HK-2 (cell line): ENCODE data around the gene INO80D.
A peak's percentile ranks its signal among the peaks of the same experiment; 100 is the strongest.
"Not testable (repeated sequence)": the region's sequence is repeated elsewhere in the genome, so short reads cannot be mapped to it uniquely, and the experiment has no call there.

Experiments
- DNase-seq: peaks from one replicate; pipeline ENCODE4 v3.0.0-alpha.2; 2018; ENCODE audit not compliant: unreplicated experiment

INO80D gene, protein sequence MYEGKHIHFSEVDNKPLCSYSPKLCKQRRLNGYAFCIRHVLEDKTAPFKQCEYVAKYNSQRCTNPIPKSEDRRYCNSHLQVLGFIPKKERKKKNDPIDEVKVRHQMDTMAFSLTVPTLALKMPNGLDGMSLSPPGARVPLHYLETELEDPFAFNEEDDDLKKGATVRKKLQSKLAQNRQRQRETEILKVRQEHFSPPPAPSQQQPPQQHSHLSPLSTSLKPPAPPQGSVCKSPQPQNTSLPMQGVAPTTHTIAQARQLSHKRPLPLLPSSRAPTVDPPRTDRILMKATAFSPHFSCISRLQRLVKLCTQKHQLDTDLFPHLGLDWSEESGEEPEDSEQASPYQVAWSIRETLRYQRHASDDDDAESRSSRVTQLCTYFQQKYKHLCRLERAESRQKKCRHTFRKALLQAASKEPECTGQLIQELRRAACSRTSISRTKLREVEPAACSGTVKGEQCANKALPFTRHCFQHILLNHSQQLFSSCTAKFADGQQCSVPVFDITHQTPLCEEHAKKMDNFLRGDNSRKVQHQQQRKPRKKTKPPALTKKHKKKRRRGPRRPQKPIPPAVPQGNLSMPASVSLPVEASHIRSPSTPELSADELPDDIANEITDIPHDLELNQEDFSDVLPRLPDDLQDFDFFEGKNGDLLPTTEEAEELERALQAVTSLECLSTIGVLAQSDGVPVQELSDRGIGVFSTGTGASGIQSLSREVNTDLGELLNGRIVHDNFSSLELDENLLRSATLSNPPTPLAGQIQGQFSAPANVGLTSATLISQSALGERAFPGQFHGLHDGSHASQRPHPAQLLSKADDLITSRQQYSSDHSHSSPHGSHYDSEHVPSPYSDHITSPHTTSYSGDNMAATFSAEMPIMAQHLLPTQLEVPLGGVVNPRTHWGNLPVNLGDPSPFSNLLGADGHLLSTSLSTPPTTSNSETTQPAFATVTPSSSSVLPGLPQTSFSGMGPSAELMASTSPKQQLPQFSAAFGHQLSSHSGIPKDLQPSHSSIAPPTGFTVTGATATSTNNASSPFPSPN

DNA sequence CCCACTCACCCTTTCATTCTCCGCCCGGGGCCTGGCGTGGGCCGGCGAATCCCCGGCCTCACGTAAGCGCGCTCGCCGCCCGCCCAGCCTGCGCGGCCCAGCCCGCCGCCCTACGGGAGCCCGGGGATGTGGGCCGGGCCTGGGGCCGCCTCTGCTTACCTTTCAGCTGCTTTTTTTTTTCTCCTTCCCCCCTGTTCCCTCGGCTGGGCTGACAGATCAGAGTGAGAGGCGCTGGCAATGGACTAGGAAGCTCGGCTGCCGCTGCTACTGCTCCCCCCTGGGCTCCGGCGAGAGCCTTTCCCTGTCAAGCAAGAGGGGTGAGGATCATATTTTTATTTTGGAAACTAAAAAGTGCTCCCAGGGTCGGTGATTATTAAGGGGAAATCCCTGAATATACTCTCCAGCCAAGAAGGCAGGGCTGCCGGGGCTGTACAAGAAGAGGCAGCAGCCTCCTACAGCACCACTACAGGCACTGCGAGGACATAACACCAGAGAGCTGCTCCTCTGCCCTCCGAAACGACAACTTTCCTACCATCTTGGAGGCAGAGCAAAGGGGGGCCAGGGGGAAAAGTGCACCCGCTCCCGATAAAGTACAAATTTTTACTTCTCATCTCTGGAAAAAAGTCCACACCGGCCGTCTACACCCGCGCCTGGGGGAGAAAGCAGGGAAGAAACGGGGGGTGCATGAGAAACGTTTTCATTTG, at the start of gene INO80D:
INO80D (minus strand) TSS at position 433 of the 704 bp plus-strand sequence. CDS start 23,158 bp downstream, outside the sequence.
- DNase-seq: peak; percentile 73

DNA sequence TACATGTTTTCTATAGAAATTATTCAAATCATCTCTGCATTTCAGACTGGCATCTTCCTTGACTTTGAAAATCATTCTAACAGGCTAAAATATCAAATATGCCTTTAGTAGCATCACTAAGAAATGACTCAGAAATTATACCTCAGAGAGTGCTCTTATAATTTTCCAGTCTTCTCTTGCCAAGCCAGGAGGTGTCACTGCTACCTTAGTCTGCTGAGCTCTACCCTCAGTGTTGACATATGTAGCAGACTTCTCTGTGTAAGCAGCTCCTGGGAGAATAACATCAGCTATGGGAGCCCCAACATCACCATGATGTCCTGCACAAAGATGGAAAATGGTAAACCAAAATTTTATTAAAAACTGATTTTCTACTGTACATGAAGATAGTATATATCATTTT, 41.7 kb upstream of the INO80D start:
- DNase-seq: no peak

DNA sequence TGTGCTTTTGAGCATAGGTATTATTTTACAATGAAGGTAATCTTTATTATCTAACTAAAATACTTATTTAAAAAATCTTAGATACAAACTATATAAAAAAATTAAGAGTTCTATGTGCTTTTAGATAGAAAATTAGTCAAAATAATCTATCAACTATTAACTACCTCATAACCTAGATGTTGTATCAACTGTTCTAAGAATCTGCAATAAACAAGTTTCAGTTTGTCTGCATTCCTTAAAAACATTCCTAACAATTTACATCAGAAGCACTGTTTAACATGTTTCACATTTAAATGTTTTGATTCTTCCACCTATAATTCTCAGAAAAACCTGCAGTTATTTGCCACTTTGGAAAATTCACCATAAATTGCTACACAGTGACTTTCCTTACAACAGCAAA, 39.9 kb upstream of the INO80D start:
- DNase-seq: no peak

DNA sequence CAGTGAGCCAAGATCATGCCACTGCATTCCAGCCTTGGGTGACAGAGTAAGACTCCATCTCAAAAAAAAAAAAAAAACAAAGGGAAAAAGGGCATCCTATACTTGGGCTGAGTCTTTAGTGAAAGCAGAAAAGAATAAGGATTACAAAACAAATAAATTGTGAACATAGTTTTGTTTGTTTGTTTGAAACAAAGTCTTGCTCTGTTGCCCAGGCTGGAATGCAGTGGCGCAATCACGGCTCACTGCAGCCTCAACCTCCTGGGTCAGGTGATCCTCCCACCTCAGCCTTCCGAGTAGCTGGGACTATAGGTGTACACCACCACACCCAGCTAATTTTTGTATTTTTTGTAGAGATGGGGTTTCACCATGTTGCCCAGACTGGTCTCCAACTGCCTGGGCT, 36.6 kb upstream of the INO80D start:
- not testable (repeated sequence) for DNase-seq

DNA sequence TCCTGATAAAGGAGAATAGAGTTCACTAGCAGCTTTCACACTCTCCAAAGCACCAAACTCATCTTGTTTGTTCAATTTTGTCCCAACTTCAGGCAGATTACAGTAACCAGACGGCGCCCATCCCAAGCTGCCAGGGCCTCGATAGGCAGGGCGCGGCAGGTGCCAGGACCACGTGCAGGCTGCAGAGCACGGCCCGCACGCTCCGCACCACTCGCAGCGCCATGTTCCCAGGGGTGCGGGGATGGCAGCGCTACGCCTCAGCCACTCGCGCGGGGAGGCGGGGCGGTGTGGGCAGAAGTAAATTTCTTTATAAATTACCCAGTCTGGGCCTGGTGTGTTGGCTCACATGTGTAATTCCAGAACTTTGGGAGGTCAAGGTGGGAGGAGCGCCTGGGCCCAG, 30.3 kb upstream of the INO80D start:
- no peak for DNase-seq

DNA sequence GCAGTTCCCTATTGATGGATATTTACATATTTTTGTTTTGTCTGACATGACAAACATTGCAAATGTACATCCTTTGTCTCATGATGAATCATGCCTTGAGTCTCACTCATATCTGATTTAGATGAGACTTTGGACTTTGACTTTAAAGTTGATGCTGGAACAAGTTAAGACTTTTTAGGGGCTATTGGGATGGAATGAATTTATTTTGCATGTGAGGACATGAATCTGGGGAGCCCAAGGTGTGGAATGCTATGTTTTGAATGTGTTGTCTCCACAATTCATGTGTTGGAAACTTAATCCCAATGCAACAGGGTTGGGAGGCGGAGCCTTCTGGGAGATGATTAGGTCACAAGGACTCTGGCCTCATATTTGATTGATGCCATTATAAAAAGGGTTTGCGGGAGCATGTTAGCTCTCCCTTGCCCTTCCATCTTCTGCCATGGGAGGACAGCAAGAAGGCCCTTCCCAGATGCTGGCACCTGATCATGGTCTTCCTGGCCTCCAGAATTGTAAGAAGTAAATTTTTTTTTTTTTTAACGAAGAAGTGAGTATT, 29.1 kb upstream of the INO80D start:
- DNase-seq: no peak

DNA sequence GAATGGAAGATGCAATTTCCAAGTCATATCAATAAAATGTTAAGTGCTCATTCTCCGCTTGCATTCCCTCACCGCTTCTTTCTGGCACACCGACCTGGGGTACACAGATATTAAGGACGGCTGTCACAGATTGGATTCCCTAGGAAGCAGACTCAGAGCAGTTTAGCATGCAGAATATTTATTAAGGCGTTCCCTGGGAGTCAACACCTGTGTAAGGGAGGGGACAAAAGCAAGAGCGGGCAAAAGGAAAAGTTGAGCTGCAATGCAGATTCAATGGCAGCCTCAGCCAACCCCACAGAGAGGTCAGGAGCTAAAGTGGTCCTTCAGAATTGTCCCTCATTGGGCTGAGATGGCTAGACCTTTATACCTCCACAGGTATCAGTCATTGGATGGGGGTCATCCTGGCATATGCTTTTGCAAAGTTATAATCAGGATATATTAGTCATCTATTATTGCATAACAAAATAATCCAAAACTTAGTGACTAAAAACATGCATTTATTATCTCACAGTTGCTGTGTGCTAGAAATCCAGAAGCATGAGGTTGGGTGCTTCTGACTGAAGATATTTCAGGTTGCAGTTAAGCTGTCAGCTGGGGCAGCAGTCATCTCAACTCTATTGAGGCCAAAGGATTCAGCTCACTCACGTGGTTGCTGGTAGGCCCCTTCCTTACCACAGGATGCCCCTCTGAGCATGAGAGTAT, 27.0 kb upstream of the INO80D start:
- DNase-seq: no peak

DNA sequence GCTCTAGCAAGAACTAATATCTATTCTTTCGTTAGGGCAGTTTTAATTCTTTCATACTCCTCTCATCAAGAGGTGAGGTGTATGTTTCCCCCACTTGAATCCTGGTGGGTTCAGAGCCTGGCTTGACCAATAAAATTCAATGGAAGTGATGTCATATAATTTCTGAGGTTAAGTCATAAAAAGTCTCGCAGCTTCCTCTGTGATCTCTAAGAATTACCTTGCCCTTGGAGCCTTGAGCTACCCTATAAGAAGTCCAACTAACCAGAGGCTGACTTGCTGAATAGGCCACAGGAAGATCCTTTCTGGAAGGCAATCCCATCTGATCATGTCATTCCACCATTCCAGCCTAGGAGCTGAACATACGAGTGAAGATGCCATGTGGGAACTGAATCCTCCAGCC, 26.1 kb upstream of the INO80D start:
- no peak for DNase-seq

DNA sequence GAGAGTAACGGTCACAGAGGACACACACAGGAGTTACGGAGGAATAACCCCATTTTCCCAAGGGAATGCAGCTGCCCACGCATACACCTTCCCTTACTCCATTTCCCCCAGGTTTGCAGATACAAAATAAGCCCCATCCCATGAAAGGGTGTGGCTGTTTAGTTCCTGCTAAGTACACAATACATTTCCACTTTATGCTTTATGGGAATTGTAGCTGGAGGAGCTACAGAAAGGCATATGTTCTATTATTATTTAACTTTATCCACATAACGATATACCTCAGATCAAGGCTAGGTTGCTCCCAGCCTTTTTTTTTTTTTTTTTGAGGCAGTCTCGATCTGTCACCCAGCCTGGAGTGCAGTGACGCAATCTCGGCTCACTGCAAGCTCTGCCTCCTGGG, 22.7 kb upstream of the INO80D start:
- no peak for DNase-seq

DNA sequence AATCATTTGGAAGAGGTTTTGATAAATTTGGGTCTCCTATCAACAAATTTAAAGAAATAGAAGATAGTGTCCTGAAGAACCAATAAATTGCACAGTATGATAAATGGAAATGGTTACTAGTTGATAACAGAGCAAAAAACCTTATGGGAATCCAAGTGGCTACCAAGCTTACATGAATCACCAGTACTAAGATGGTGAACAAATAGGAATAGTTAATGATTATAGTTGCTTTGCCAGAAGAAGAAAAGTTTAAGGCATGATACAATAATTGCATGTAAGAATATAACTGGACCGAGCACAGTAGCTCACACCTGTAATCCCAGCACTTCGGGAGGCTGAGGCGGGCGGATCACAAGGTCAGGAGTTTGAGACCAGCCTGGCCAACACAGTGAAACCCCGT, 19.6 kb upstream of the INO80D start:
- no peak for DNase-seq

DNA sequence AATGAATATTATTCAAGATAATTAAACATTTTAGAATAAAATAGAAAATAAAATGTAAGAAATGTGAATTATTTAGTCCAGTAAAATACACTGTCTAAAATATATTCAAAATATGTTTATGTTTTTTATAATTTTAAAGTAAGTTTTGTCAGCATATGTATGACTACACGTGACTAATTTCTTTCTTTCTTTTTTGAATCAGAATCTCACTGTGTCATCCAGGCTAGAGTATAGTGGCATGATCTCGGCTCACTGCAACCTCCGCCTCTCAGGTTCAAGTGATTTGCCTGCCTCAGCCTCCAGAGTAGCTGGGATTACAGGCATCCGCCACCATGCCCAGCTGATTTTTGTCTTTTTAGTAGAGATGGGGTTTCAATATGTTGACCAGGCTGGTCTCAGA, 19.1 kb upstream of the INO80D start:
- DNase-seq: no peak

DNA sequence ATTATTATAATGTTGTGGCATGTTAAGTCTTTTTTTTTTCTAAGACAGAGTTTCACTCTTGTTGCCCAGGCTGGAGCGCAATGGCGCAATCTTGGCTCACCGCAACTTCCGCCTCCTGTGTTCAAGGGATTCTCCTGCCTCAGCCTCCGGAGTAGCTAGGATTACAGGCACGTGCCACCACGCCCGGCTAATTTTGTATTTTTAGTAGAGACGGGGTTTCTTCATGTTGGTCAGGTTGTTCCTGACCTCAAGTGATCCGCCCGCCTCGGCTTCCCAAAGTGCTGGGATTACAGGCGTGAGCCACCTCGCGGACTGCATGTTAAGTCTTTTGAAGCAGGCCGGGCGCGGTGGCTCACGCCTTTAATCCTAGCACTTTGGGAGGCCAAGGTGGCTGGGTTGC, 12.9 kb upstream of the INO80D start:
- DNase-seq: not testable (repeated sequence)

DNA sequence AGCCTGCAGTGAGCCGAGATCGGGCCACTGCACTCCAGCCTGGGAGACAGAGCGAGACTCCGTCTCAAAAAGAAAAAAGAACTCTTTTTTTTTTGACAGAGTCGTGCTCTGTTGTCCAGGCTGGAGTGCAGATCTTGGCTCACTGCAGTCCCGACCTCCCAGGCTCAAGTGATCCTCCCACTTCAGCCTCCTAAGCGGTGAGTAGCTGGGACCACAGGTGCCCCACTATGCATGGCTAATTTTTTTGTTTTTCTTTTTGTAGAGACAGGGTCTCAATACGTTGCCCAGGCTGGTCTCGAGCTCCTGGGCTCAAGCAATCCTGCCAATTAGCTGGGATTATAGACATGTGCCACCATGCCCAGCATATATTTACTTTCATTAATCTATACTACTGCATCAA, 12.5 kb upstream of the INO80D start:
- no peak for DNase-seq

DNA sequence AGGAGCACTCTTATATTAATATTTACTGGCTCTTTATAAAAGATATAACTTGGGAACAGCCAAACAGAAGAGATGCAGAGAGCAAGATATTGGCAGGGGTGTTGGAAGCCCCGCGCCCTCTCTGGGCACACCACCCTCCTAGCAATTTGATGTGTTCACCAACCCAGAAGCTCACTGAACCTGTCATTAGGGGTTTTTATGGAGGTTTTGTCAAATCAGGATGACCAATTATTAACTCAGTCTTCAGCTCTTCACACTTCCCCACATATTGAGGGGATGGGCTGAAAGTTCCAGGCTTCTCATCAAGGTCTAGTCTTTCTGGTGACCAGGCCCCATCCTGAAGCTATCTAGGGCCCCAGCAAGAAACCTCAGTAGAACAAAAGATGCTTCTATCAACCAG, 10.9 kb upstream of the INO80D start:
- DNase-seq: no peak

DNA sequence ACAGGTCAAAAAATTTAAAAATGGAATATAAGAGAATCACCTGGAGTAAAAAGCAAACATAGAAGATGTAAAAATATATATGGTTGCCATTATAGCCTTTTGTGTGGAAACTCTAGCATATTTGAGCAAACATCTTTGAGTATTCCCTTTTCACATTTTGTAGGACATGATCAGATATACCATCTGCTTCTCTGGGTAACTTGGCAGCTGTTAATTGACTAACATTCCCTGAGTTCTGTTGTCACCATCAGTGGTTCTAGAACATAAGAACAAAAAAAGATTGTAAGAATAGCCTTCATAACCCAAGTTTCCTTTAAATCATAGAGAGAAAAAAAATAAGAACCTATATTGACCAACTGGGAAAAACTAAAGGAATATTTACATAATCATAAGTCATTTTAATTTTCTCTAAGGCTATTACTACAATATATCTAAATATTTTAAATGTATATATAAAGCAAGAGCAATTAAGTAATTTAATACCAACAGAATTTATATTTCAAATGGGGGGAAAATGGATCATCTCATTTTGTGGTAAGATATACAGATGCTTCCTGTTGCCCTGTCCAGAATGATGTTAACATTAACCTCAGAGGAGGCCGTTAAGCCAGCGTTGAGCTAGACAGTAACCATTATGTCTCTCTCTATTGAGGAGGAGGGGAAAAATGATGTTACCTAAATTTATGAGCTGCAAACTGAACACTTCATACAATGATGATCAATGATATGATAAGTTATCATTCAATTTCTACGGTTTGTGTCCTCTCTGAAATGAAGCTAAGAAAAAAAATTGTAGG, 9.8 kb upstream of the INO80D start:
- DNase-seq: no peak

DNA sequence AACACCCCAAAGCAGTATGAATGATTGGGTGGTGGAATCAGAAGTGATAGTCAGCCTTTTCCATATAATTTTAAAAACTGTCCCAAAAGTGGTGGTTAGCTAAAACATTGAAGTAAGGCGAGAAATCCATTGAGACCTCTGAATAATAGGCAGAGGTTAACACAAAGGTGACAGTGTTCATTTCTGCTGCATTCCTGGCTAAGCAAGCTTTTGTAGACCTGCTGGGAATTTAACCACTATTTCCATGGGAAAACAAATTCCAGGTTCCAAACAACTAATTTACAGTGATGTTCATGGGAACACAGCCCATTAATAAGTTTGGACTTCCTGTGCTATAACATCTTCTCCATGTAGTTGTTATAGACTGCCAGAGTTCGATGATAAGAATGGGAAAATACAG, 6.3 kb upstream of the INO80D start:
- DNase-seq: no peak

DNA sequence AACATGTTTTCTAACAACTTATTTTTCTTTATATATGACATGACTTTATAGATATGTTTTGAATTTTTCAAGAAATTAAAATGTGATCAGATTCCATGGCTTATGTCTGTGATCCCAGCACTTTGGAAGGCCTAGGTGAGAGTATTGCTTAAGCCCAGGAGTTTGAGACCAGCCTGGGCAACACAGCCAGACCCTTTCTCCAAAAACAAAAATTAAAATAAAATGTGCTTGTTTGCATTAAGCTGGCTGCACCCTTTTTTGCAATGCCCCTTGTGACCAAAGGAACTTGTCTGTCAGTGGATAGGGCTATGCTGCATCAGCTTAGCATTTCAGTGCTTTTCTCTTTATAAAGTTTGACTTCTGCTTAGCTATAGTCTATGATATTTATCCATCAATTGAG, 2.3 kb upstream of the INO80D start:
- no peak for DNase-seq

DNA sequence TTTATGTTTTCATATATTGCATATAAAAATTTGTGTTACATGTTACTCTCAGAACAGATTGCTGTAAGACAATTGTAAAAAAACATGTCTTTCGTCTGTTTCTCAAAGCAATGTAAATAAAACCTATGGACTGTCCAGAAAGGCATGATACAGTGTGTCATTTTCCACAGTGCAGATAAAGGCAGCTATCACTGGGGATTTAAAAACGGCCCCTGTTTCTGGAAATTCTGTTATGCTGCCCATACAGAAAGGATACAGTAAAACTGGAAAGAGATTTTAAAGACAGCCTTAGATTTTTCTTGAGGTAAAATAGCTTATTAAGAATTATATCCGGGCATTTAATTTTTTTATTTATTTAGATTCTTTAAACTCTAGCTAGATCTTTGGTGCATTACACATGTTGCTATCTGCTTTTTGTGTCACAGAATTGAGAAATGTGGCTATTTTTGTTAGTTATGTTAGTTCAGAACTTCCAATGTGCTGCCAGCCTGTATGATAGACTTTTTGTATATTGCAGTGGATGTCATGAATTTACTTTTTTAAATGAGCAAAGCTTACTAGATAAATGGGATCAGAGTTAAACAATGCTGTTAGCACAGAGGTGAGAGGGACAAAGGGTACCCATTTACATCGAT, 859 bp upstream of the INO80D start:
- no peak for DNase-seq

DNA sequence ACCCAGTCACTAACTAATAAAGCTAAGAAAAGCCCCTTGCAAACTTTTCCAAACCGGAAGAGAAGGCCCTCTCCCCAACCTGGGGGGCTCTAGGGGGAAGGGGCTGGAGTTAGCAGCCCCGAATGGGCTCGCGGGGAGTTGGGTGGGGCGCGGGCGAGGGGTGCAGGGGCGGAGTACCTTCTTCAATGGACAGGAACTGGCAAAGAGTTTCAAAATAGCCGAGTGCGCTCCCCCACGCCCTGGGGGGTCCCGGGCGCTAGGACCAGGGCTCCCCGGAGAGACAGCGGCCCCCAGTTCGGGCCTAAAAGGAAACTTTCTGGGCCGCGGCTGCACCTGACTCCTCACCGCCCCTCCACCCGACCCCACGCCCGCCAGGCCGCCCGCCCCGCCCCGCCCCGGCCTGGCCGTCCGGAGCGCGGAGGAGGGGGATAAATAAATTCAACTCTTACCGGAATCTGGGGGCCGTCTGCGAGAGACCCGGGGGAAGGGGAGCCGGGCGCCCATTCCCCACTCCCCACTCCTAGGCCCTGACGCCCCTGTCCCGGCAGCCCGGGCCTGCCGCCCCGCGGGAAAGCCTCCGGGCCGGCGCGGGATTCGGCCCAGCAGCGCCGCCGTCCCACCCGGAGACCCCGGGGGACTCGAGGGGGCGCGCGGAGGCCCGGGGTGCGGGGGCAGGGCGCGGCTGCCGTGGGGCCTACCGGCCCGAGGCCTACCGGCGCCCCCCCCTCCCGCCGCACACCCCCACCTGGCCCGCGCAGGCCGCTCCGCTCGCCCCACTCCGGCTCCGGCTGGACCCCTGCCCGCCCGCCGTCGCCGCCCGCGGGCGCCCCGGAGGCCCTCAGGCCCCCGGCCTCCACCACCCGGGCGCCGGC, 868 bp downstream of the INO80D start:
- peak; percentile 55 for DNase-seq
